Neuronal stem cell (in vitro differentiated cells): ENCODE measurements around the gene CD2AP.
"Not testable (repeated sequence)": the region's sequence is repeated elsewhere in the genome, so short reads cannot be mapped to it uniquely, and the experiment has no call there.

ENCODE experiments used
- DNase-seq: peaks from one replicate; pipeline ENCODE4 v3.0.0-alpha.2; 2013; ENCODE audit warnings: low spot score
- H2AFZ ChIP-seq: one replicate; pipeline ENCODE4 v1.6.1; 2013; ENCODE audit warnings: mild to moderate bottlenecking, low read length, inconsistent platforms
- H2AK5ac ChIP-seq: 2 replicates; pipeline ENCODE4 v1.6.1; 2013; ENCODE audit warnings: low read depth, mild to moderate bottlenecking, inconsistent platforms, low read length, moderate library complexity, mixed read lengths
- H2BK120ac ChIP-seq: 2 replicates; pipeline ENCODE4 v1.6.1; 2013; ENCODE audit warnings: low read depth, mild to moderate bottlenecking, inconsistent platforms, low read length, moderate library complexity, mixed read lengths
- H2BK12ac ChIP-seq: one replicate; pipeline ENCODE4 v1.6.1; 2013; ENCODE audit warnings: low read length, inconsistent platforms
- H2BK15ac ChIP-seq: 2 replicates; pipeline ENCODE4 v1.6.1; 2013; ENCODE audit warnings: mild to moderate bottlenecking, low read length, inconsistent platforms, mixed read lengths
- H2BK5ac ChIP-seq: one replicate; pipeline ENCODE4 v1.6.1; 2013; ENCODE audit warnings: inconsistent platforms, mild to moderate bottlenecking, low read length, moderate library complexity
- H3K14ac ChIP-seq: one replicate; pipeline ENCODE4 v1.6.1; 2013; ENCODE audit warnings: low read length, inconsistent platforms
- H3K18ac ChIP-seq: 2 replicates; pipeline ENCODE4 v1.6.1; 2013; ENCODE audit warnings: low read length, inconsistent platforms
- H3K23ac ChIP-seq: 2 replicates; pipeline ENCODE4 v1.6.1; 2013; ENCODE audit warnings: low read depth, mild to moderate bottlenecking, mixed read lengths, low read length, inconsistent platforms; ENCODE audit not compliant: poor library complexity
- H3K27ac ChIP-seq: replicated peaks from 3 replicates; pipeline ENCODE4 v1.5.1; 2013; ENCODE audit warnings: low read length, inconsistent platforms
- H3K27me3 ChIP-seq, 3 experiments: 2 replicates each; pipeline ENCODE4 v1.6.1; 2013; ENCODE audit warnings: low read length in 3 of 3, mild to moderate bottlenecking in 2 of 3, inconsistent platforms in 1 of 3, low read depth in 1 of 3, mixed read lengths in 1 of 3, moderate library complexity in 1 of 3; ENCODE audit not compliant: control insufficient read depth in 3 of 3, insufficient read depth in 3 of 3
- H3K36me3 ChIP-seq, 2 donors: replicated peaks in 1 of 2; 2 replicates each; pipeline ENCODE4 v1.6.1; 2013; ENCODE audit warnings: low read length in 2 of 2; ENCODE audit not compliant: control insufficient read depth in 2 of 2, insufficient read depth in 2 of 2
- H3K4ac ChIP-seq: 2 replicates; pipeline ENCODE4 v1.6.1; 2013; ENCODE audit warnings: inconsistent platforms, mild to moderate bottlenecking, low read length, moderate library complexity
- H3K4me1 ChIP-seq, 2 donors: 1 replicate in 1 of 2; 2 replicates in 1 of 2; pipeline ENCODE4 v1.6.1; 2013; ENCODE audit warnings: low read length in 2 of 2, low read depth in 1 of 2; ENCODE audit not compliant: control insufficient read depth in 2 of 2, insufficient read depth in 1 of 2
- H3K4me2 ChIP-seq: one replicate; pipeline ENCODE4 v1.6.1; 2013; ENCODE audit warnings: mild to moderate bottlenecking, low read length, inconsistent platforms; ENCODE audit not compliant: insufficient read depth, poor library complexity, severe bottlenecking
- H3K4me3 ChIP-seq, 2 donors: 2 replicates each; pipeline ENCODE4 v1.5.1; 2013; ENCODE audit warnings: low read length in 2 of 2, mild to moderate bottlenecking in 2 of 2, inconsistent platforms in 1 of 2, moderate library complexity in 1 of 2
- H3K79me1 ChIP-seq: one replicate; pipeline ENCODE4 v1.6.1; 2013; ENCODE audit warnings: low read depth, mild to moderate bottlenecking, inconsistent platforms, low read length, moderate library complexity
- H3K9ac ChIP-seq: one replicate; pipeline ENCODE4 v1.6.1; 2013; ENCODE audit warnings: mild to moderate bottlenecking, low read depth, low read length, inconsistent platforms; ENCODE audit not compliant: poor library complexity
- H3K9me3 ChIP-seq, 2 donors: replicated peaks in 1 of 2; 2 replicates each; pipeline versions ENCODE3 to v1.6.1; 2013; ENCODE audit warnings: low read length in 2 of 2, mild to moderate bottlenecking in 2 of 2, inconsistent platforms in 1 of 2, low read depth in 1 of 2, mixed read lengths in 1 of 2, moderate library complexity in 1 of 2; ENCODE audit not compliant: control insufficient read depth in 2 of 2, insufficient read depth in 1 of 2
- H4K8ac ChIP-seq: one replicate; pipeline ENCODE4 v1.6.1; 2013; ENCODE audit warnings: low read depth, mild to moderate bottlenecking, inconsistent platforms, low read length, moderate library complexity
- H4K91ac ChIP-seq: one replicate; pipeline ENCODE4 v1.6.1; 2013; ENCODE audit warnings: low read length, low read depth, mild to moderate bottlenecking, inconsistent platforms; ENCODE audit not compliant: poor library complexity
- WGBS, 2 donors: extraction: QIAGEN DNeasy Blood & Tissue Kit; methylation state at CpG; one replicate each; pipeline ENCODE4 v1.1.7; 2013; ENCODE audit warnings: missing lambda C conversion rate in 2 of 2, mixed read lengths in 1 of 2; ENCODE audit not compliant: insufficient read length in 2 of 2, insufficient replicate concordance in 1 of 2; ENCODE audit errors: extremely low coverage in 2 of 2; 5-methylcytosine and 5-hydroxymethylcytosine counted together

CD2AP gene

GRCh38 chr6:47479874-47480273 is 2.3 kb downstream of the CD2AP start:
- no peak overlapping the region for H4K91ac ChIP-seq
- H3K4me1 ChIP-seq = peaks cover 2 to 12% of the 10 kb centered on the region in 2 donors
- H2BK5ac ChIP-seq = no peak overlapping the region
- no peak overlapping the region for H3K14ac ChIP-seq
- no CpG with 5 or more reads among the region's 3 CpGs for WGBS, 2 donors
- H3K36me3 ChIP-seq = no peaks in the 10 kb centered on the region
- H3K4ac ChIP-seq = no peak overlapping the region
- H4K8ac ChIP-seq = no peak overlapping the region
- peaks cover 5% of the 10 kb centered on the region for H3K79me1 ChIP-seq
- no peak overlapping the region for H2AFZ ChIP-seq
- no peak overlapping the region for H3K18ac ChIP-seq
- no peak overlapping the region for H3K9ac ChIP-seq
- DNase-seq = no peak
- no peak overlapping the region for H3K4me2 ChIP-seq
- no peaks in the 10 kb centered on the region for H3K9me3 ChIP-seq
- no peak overlapping the region for H2BK120ac ChIP-seq
- H3K27ac ChIP-seq = no peak overlapping the region
- H2BK12ac ChIP-seq = no peak overlapping the region
- H2BK15ac ChIP-seq = no peak overlapping the region
- no peak overlapping the region for H2AK5ac ChIP-seq
- peaks cover 0 to 23% (median 0%) of the 10 kb centered on the region in 3 experiments for H3K27me3 ChIP-seq
- no peak overlapping the region for H3K23ac ChIP-seq
- no peak overlapping the region for H3K4me3 ChIP-seq

DNA sequence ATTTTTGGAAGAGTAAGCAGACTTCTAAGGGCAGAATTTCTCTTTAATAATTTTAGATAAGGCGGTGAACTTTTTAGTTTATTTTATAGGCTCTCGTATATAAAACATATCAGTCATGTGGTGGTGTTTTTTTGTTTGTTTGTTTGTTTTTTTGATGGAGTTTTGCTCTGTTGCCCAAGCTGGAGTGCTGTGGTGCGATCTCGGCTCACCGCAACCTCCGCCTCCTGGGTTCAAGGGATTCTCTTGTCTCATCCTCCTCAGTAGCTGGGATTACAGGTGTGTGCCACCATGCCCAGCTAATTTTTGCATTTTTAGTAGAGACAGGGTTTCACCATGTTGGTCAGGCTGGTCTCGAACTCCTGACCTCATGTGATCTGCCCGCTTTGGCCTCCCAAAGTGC is 3.6 kb downstream of the CD2AP start:
- H3K27me3 ChIP-seq = peaks cover 0 to 13% (median 0%) of the 10 kb centered on the region in 3 experiments
- H3K4me3 ChIP-seq, H2BK5ac ChIP-seq, H3K9me3 ChIP-seq, H3K36me3 ChIP-seq, H3K4me2 ChIP-seq, H3K9ac ChIP-seq, H3K4ac ChIP-seq, H2BK12ac ChIP-seq, H2BK15ac ChIP-seq, H3K23ac ChIP-seq, H3K79me1 ChIP-seq, H2AFZ ChIP-seq, H3K27ac ChIP-seq, H2AK5ac ChIP-seq, H4K8ac ChIP-seq, H3K14ac ChIP-seq, H3K18ac ChIP-seq, DNase-seq, H2BK120ac ChIP-seq, H4K91ac ChIP-seq: not testable (repeated sequence)
- no CpG with 5 or more reads among the region's 8 CpGs for WGBS, 2 donors
- H3K4me1 ChIP-seq = peaks cover 2 to 12% of the 10 kb centered on the region in 2 donors

GRCh38 chr6:47481806-47482205 is 4.2 kb downstream of the CD2AP start:
- Histone ChIP-seq H3K4ac (no peak overlapping the region), H3K27me3 (peaks cover 0 to 7% (median 0%) of the 10 kb centered on the region in 3 experiments), H3K79me1 (peaks cover 5% of the 10 kb centered on the region), H3K4me1 (peaks cover 2 to 11% of the 10 kb centered on the region in 2 donors), H3K27ac (no peak overlapping the region), H3K4me3 (no peak overlapping the region), H2AK5ac (no peak overlapping the region), H2BK5ac (no peak overlapping the region), H3K4me2 (no peak overlapping the region), H2BK120ac (no peak overlapping the region), H3K36me3 (no peaks in the 10 kb centered on the region), H4K91ac (no peak overlapping the region), H3K9me3 (no peaks in the 10 kb centered on the region), H4K8ac (no peak overlapping the region), H3K23ac (no peak overlapping the region), H3K14ac (no peak overlapping the region), H2BK15ac (no peak overlapping the region), H3K18ac (no peak overlapping the region), H3K9ac (no peak overlapping the region), H2BK12ac (no peak overlapping the region), H2AFZ (no peak overlapping the region)
- no peak for DNase-seq

GRCh38 chr6:47483516-47483852 is 5.9 kb downstream of the CD2AP start:
- H2BK5ac ChIP-seq = no peak overlapping the region
- H2BK120ac ChIP-seq = no peak overlapping the region
- H2AK5ac ChIP-seq = no peak overlapping the region
- H3K23ac ChIP-seq = no peak overlapping the region
- no peak overlapping the region for H3K4ac ChIP-seq
- H3K4me2 ChIP-seq = no peak overlapping the region
- H4K8ac ChIP-seq = no peak overlapping the region
- no peak overlapping the region for H3K27ac ChIP-seq
- no peak overlapping the region for H2AFZ ChIP-seq
- no peak overlapping the region for H3K4me3 ChIP-seq
- H3K18ac ChIP-seq = no peak overlapping the region
- H3K79me1 ChIP-seq = peaks cover 5% of the 10 kb centered on the region
- no peak overlapping the region for H4K91ac ChIP-seq
- peaks cover 2 to 7% of the 10 kb centered on the region in 2 donors for H3K4me1 ChIP-seq
- no peak overlapping the region for H3K9ac ChIP-seq
- no peak overlapping the region for H2BK15ac ChIP-seq
- DNase-seq = no peak
- H3K9me3 ChIP-seq = no peaks in the 10 kb centered on the region
- no peak overlapping the region for H3K14ac ChIP-seq
- H3K27me3 ChIP-seq = no peaks in the 10 kb centered on the region
- no peaks in the 10 kb centered on the region for H3K36me3 ChIP-seq
- no peak overlapping the region for H2BK12ac ChIP-seq
